CD4-positive, alpha-beta memory T cell (primary cell): ENCODE data around the gene SH3BGRL2. TPM values are rescaled to one million over a fixed set of nuclear protein-coding genes. Genes with fewer than 3 reads are reported as not detected.

ENCODE experiments used
- CTCF ChIA-PET: fragments of 350-600 bp; sonication (Branson Sonifier 250); formaldehyde crosslinking; loops from one replicate; lab custom pipeline; 2021; ENCODE audit warnings: inconsistent platforms; ENCODE audit not compliant: partially characterized antibody; lab: Charles Lee
- POLR2A ChIA-PET: fragments of 350-600 bp; sonication (Branson Sonifier 250); formaldehyde crosslinking; loops from one replicate; lab custom pipeline; 2021; ENCODE audit not compliant: partially characterized antibody; lab: Charles Lee
- DNase-seq, 5 donors: peaks; one replicate each; pipeline versions ENCODE4 v3.0.0 to v3.0.0-alpha.2; 2020 to 2022; ENCODE audit warnings: mixed read lengths in 1 of 5
- H3K27ac ChIP-seq: one replicate; pipeline ENCODE4 v1.7.0; 2013; ENCODE audit warnings: low read depth, low read length
- H3K27me3 ChIP-seq: 2 replicates; pipeline ENCODE4 v1.7.0; 2013; ENCODE audit warnings: mild to moderate bottlenecking, low read length, moderate library complexity; ENCODE audit not compliant: insufficient read depth
- H3K36me3 ChIP-seq: 2 replicates; pipeline ENCODE4 v1.7.0; 2013; ENCODE audit warnings: mild to moderate bottlenecking, low read length, moderate library complexity; ENCODE audit not compliant: insufficient read depth
- H3K4me1 ChIP-seq: 2 replicates; pipeline ENCODE4 v1.7.0; 2013; ENCODE audit warnings: mild to moderate bottlenecking, low read length, moderate library complexity; ENCODE audit not compliant: insufficient read depth
- H3K4me3 ChIP-seq, 2 donors: one replicate each; pipeline ENCODE4 v1.7.0; 2013; ENCODE audit warnings: low read length in 2 of 2, mild to moderate bottlenecking in 1 of 2
- H3K9me3 ChIP-seq, 2 donors: one replicate each; pipeline ENCODE4 v1.7.0; 2013; ENCODE audit warnings: low read length in 2 of 2, control low read depth in 1 of 2; ENCODE audit not compliant: control insufficient read depth in 1 of 2
- H3K27ac Mint-ChIP-seq, 7 donors: one replicate each; pipeline ENCODE4 v1.8.0; 2020 to 2021; ENCODE audit warnings: mixed read lengths in 7 of 7, mild to moderate bottlenecking in 6 of 7, inconsistent platforms in 3 of 7, moderate library complexity in 3 of 7
- H3K27me3 Mint-ChIP-seq, 2 donors: one replicate each; pipeline ENCODE4 v1.8.0; 2020 to 2021; ENCODE audit warnings: mixed read lengths in 2 of 2
- H3K36me3 Mint-ChIP-seq, 2 donors: one replicate each; pipeline ENCODE4 v1.8.0; 2020 to 2021; ENCODE audit warnings: mixed read lengths in 2 of 2, inconsistent platforms in 1 of 2, mild to moderate bottlenecking in 1 of 2
- H3K4me1 Mint-ChIP-seq, 4 donors: one replicate each; pipeline ENCODE4 v1.8.0; 2020 to 2021; ENCODE audit warnings: mixed read lengths in 4 of 4, mild to moderate bottlenecking in 1 of 4
- H3K4me3 Mint-ChIP-seq, 8 donors: one replicate each; pipeline ENCODE4 v1.8.0; 2020 to 2021; ENCODE audit warnings: mixed read lengths in 8 of 8, mild to moderate bottlenecking in 7 of 8, moderate library complexity in 6 of 8, inconsistent platforms in 3 of 8
- H3K9me3 Mint-ChIP-seq, 8 donors: one replicate each; pipeline ENCODE4 v1.8.0; 2020 to 2021; ENCODE audit warnings: mixed read lengths in 8 of 8, mild to moderate bottlenecking in 5 of 8, inconsistent platforms in 3 of 8, moderate library complexity in 1 of 8
- intact Hi-C: fragments of 100-400 bp; cut with micrococcal nuclease; formaldehyde crosslinking; loops from one replicate; pipeline ENCODE4 v1.15.1; 2023
- polyA plus RNA-seq, 2 donors: library from polyadenylated mRNA; unstranded; fragments of 300-500 nt; fragmentation: Illumina TruSeq; gene quantifications; one replicate each; pipeline ENCODE4 v1.2.3, GENCODE V29; 2021
- total RNA-seq, 2 experiments: library from RNA; stranded (reverse); gene quantifications; one replicate each; pipeline ENCODE4 v1.2.3, GENCODE V29; 2021

The SH3BGRL2 gene
- total and polyA plus RNA-seq, 4 experiments from 2014 or later, result 0.07 to 0.50 (median 0.28) TPM

- H3K9me3 Mint-ChIP-seq, result peaks cover 0 to 3% (median 0%) of the 10 kb centered on the region in 8 donors
These were observed 30.8 kb upstream of the SH3BGRL2 start for GRCh38 chr6:79600313-79600712.

GRCh38 chr6:79600812-79601609, 30.1 kb upstream of the SH3BGRL2 start:
- no peak overlapping the region for H3K4me3 ChIP-seq
- peaks cover 0 to 3% (median 0%) of the 10 kb centered on the region in 8 donors for H3K9me3 Mint-ChIP-seq
- H3K4me1 Mint-ChIP-seq, result no peaks in the 10 kb centered on the region
- H3K36me3 Mint-ChIP-seq, result no peaks in the 10 kb centered on the region
- DNase-seq, result no peak
- no peak overlapping the region for H3K27ac ChIP-seq
- no peaks in the 10 kb centered on the region for H3K27me3 Mint-ChIP-seq
- ChIA-PET CTCF (no interaction called here), POLR2A (no interaction called here)
- no peak overlapping the region for H3K4me3 Mint-ChIP-seq
- intact Hi-C loops, result no loop called here
- no peaks in the 10 kb centered on the region for H3K27me3 ChIP-seq
- no peak overlapping the region for H3K27ac Mint-ChIP-seq
- no peaks in the 10 kb centered on the region for H3K9me3 ChIP-seq
- H3K4me1 ChIP-seq, result no peaks in the 10 kb centered on the region
- H3K36me3 ChIP-seq, result no peaks in the 10 kb centered on the region

More at GRCh38 chr6:79600313-79600712, 30.8 kb upstream of the SH3BGRL2 start:
- Histone ChIP-seq H3K4me3 (no peak overlapping the region), H3K27me3 (no peaks in the 10 kb centered on the region), H3K36me3 (no peaks in the 10 kb centered on the region), H3K27ac (no peak overlapping the region), H3K9me3 (no peaks in the 10 kb centered on the region), H3K4me1 (no peaks in the 10 kb centered on the region)
- H3K27me3 Mint-ChIP-seq, result no peaks in the 10 kb centered on the region
- POLR2A ChIA-PET, result no interaction called here
- H3K27ac Mint-ChIP-seq, result no peak overlapping the region
- no peak for DNase-seq
- no peaks in the 10 kb centered on the region for H3K36me3 Mint-ChIP-seq
- H3K4me3 Mint-ChIP-seq, result no peak overlapping the region
- intact Hi-C loops, result no loop called here
- H3K4me1 Mint-ChIP-seq, result no peaks in the 10 kb centered on the region
- CTCF ChIA-PET, result no interaction called here

- Mint-ChIP-seq H3K36me3 (no peaks in the 10 kb centered on the region), H3K9me3 (peaks cover 0 to 3% (median 0%) of the 10 kb centered on the region in 8 donors), H3K27me3 (no peaks in the 10 kb centered on the region), H3K4me1 (no peaks in the 10 kb centered on the region), H3K4me3 (no peak overlapping the region), H3K27ac (no peak overlapping the region)
- Histone ChIP-seq H3K4me3 (no peak overlapping the region), H3K36me3 (no peaks in the 10 kb centered on the region), H3K4me1 (no peaks in the 10 kb centered on the region), H3K9me3 (no peaks in the 10 kb centered on the region), H3K27ac (no peak overlapping the region), H3K27me3 (no peaks in the 10 kb centered on the region)
- ChIA-PET CTCF (no interaction called here), POLR2A (no interaction called here)
- intact Hi-C loops, result no loop called here
- no peak for DNase-seq
These were observed 28.3 kb upstream of the SH3BGRL2 start for GRCh38 chr6:79602859-79603258.

GRCh38 chr6:79604583-79605037, 26.5 kb upstream of the SH3BGRL2 start:
- Histone ChIP-seq H3K36me3 (no peaks in the 10 kb centered on the region), H3K4me1 (no peaks in the 10 kb centered on the region), H3K27me3 (no peaks in the 10 kb centered on the region), H3K27ac (no peak overlapping the region), H3K4me3 (no peak overlapping the region), H3K9me3 (no peaks in the 10 kb centered on the region)
- H3K27me3 Mint-ChIP-seq, result no peaks in the 10 kb centered on the region
- DNase-seq, result no peak
- H3K4me1 Mint-ChIP-seq, result no peaks in the 10 kb centered on the region
- POLR2A ChIA-PET, result no interaction called here
- CTCF ChIA-PET, result no interaction called here
- no peaks in the 10 kb centered on the region for H3K9me3 Mint-ChIP-seq
- no peaks in the 10 kb centered on the region for H3K36me3 Mint-ChIP-seq
- intact Hi-C loops, result no loop called here
- H3K4me3 Mint-ChIP-seq, result no peak overlapping the region
- no peak overlapping the region for H3K27ac Mint-ChIP-seq

GRCh38 chr6:79605061-79605460, 26.1 kb upstream of the SH3BGRL2 start:
- no peaks in the 10 kb centered on the region for H3K9me3 ChIP-seq
- Mint-ChIP-seq H3K27ac (no peak overlapping the region), H3K9me3 (no peaks in the 10 kb centered on the region), H3K4me1 (no peaks in the 10 kb centered on the region), H3K27me3 (no peaks in the 10 kb centered on the region), H3K4me3 (no peak overlapping the region), H3K36me3 (no peaks in the 10 kb centered on the region)
- no peak for DNase-seq
- no peak overlapping the region for H3K4me3 ChIP-seq
- no peak overlapping the region for H3K27ac ChIP-seq
- no peaks in the 10 kb centered on the region for H3K36me3 ChIP-seq
- intact Hi-C loops, result no loop called here
- ChIA-PET POLR2A (no interaction called here), CTCF (no interaction called here)
- H3K4me1 ChIP-seq, result no peaks in the 10 kb centered on the region
- no peaks in the 10 kb centered on the region for H3K27me3 ChIP-seq

GRCh38 chr6:79605968-79606764, 25.0 kb upstream of the SH3BGRL2 start:
- Mint-ChIP-seq H3K9me3 (no peaks in the 10 kb centered on the region), H3K4me3 (no peak overlapping the region), H3K27me3 (no peaks in the 10 kb centered on the region), H3K27ac (no peak overlapping the region), H3K4me1 (no peaks in the 10 kb centered on the region), H3K36me3 (no peaks in the 10 kb centered on the region)
- no peak overlapping the region for H3K27ac ChIP-seq
- intact Hi-C loops, result no loop called here
- no peaks in the 10 kb centered on the region for H3K36me3 ChIP-seq
- no peaks in the 10 kb centered on the region for H3K4me1 ChIP-seq
- H3K9me3 ChIP-seq, result no peaks in the 10 kb centered on the region
- H3K27me3 ChIP-seq, result no peaks in the 10 kb centered on the region
- no peak for DNase-seq
- POLR2A ChIA-PET, result no interaction called here
- CTCF ChIA-PET, result no interaction called here
- no peak overlapping the region for H3K4me3 ChIP-seq

GRCh38 chr6:79607000-79607399, 24.1 kb upstream of the SH3BGRL2 start:
- no peak overlapping the region for H3K27ac ChIP-seq
- H3K36me3 Mint-ChIP-seq, result no peaks in the 10 kb centered on the region
- H3K27me3 ChIP-seq, result no peaks in the 10 kb centered on the region
- DNase-seq, result no peak
- intact Hi-C loops, result no loop called here
- H3K4me3 ChIP-seq, result no peak overlapping the region
- H3K9me3 ChIP-seq, result no peaks in the 10 kb centered on the region
- no peaks in the 10 kb centered on the region for H3K9me3 Mint-ChIP-seq
- no peaks in the 10 kb centered on the region for H3K36me3 ChIP-seq
- CTCF ChIA-PET, result no interaction called here
- H3K27ac Mint-ChIP-seq, result no peak overlapping the region
- no peaks in the 10 kb centered on the region for H3K27me3 Mint-ChIP-seq
- H3K4me1 Mint-ChIP-seq, result no peaks in the 10 kb centered on the region
- POLR2A ChIA-PET, result no interaction called here
- H3K4me3 Mint-ChIP-seq, result no peak overlapping the region
- H3K4me1 ChIP-seq, result no peaks in the 10 kb centered on the region
